K562 (cell line): ENCODE measurements around the gene GPC2. TPM values are rescaled to one million over a fixed set of nuclear protein-coding genes. Genes with fewer than 3 reads are reported as not detected.

Experiments
- CREB1 ChIP-seq, 2 experiments: sonication (generic) in 1 of 2; formaldehyde crosslinking in 1 of 2; IDR thresholded peaks; 2 replicates each; pipeline versions ENCODE4 v1.6.1 to v1.8.0; 2012 to 2022; ENCODE audit warnings: inconsistent platforms in 1 of 2, mild to moderate bottlenecking in 1 of 2, missing genetic modification reagents in 1 of 2, moderate library complexity in 1 of 2
- CTBP1 ChIP-seq: fragments of 450-650 bp; IDR thresholded peaks from 2 replicates; pipeline ENCODE4 v1.6.1; 2016; ENCODE audit warnings: borderline replicate concordance
- ESRRB ChIP-seq: fragments of 250-450 bp; sonication (Bioruptor Pico); IDR thresholded peaks from 2 replicates; pipeline ENCODE4 v1.5.0; 2020; ENCODE audit warnings: mild to moderate bottlenecking, moderate library complexity, borderline replicate concordance
- MIER1 ChIP-seq: fragments of 450-650 bp; IDR thresholded peaks from 2 replicates; pipeline ENCODE4 v1.6.1; 2016; ENCODE audit warnings: antibody characterized with exemption, mild to moderate bottlenecking, low read depth
- RBM17 ChIP-seq: fragments of 200-400 bp; formaldehyde crosslinking; IDR thresholded peaks from 2 replicates; pipeline ENCODE4 v1.6.1; 2017; ENCODE audit warnings: low read depth, mild to moderate bottlenecking, low read length, borderline replicate concordance
- RBM25 ChIP-seq: fragments of 200-400 bp; formaldehyde crosslinking; IDR thresholded peaks from 2 replicates; pipeline ENCODE4 v1.6.1; 2018; ENCODE audit warnings: low read length, low read depth, moderate library complexity; ENCODE audit not compliant: severe bottlenecking
- SMARCE1 ChIP-seq: fragments of 450-650 bp; IDR thresholded peaks from 2 replicates; pipeline ENCODE4 v1.7.1; 2016; ENCODE audit warnings: mild to moderate bottlenecking
- TFAM ChIP-seq: fragments of 250-450 bp; sonication (Bioruptor Pico); conservative IDR thresholded peaks from 2 replicates; pipeline ENCODE4 v1.5.0; 2021; ENCODE audit warnings: mild to moderate bottlenecking, moderate library complexity
- TGIF2 ChIP-seq: sonication (generic); formaldehyde crosslinking; IDR thresholded peaks from 2 replicates; pipeline ENCODE4 v1.8.1; 2022; ENCODE audit warnings: mild to moderate bottlenecking, missing genetic modification reagents, moderate library complexity
- THRAP3 ChIP-seq: fragments of 450-650 bp; IDR thresholded peaks from 2 replicates; pipeline ENCODE4 v1.6.1; 2016; ENCODE audit warnings: mild to moderate bottlenecking, inconsistent platforms, borderline replicate concordance
- ZKSCAN1 ChIP-seq: fragments of 150-350 bp; IDR thresholded peaks from 2 replicates; pipeline ENCODE4 v1.6.1; 2016; ENCODE audit warnings: low read depth, low read length
- ZNF146 ChIP-seq: IDR thresholded peaks from one replicate; pipeline ENCODE4 v1.6.1; 2018; ENCODE audit warnings: missing compliant biosample characterization; ENCODE audit not compliant: unreplicated experiment
- ZNF324 ChIP-seq: fragments of 250-450 bp; sonication (Bioruptor Pico); IDR thresholded peaks from 2 replicates; pipeline ENCODE4 v1.4.0; 2020; ENCODE audit warnings: mild to moderate bottlenecking
- ZNF507 ChIP-seq: conservative IDR thresholded peaks from 2 replicates; pipeline ENCODE4 v1.6.1; 2017; ENCODE audit warnings: missing genetic modification characterization, missing compliant biosample characterization
- ZNF785 ChIP-seq: fragments of 250-450 bp; sonication (Bioruptor Pico); IDR thresholded peaks from 2 replicates; pipeline ENCODE4 v1.4.0; 2020; ENCODE audit warnings: mild to moderate bottlenecking
- polyA plus RNA-seq, 8 experiments: library from polyadenylated mRNA; depleted of rRNA in 4 of 8; stranded (reverse) in 5 of 8; unstranded in 3 of 8; fragments of >200 nt; fragmentation: Nextera tagmentation in 2 of 8; fragmentation: Illumina TruSeq in 1 of 8; extraction: Ambion mirVana in 2 of 8; extraction: Trizol in 1 of 8; gene quantifications; 2 replicates each; pipeline versions ENCODE4 v1.2.1 to v1.2.3, GENCODE V29; 2011 to 2014; ENCODE audit warnings: inconsistent platforms in 1 of 8, missing spikeins in 1 of 8
- total RNA-seq, 7 experiments: library from RNA; depleted of rRNA in 6 of 7; stranded (reverse); fragments of >200 nt in 6 of 7; fragmentation: Illumina TruSeq in 2 of 7; extraction: Trizol in 2 of 7; gene quantifications; 2 replicates each; pipeline versions ENCODE4 v1.2.1 to v1.2.3, GENCODE V29; 2011 to 2021; ENCODE audit warnings: low replicate concordance in 1 of 7
- TF ChIP-seq, protein P1 (sequence below), 2 experiments: fragments of 450-650 bp in 1 of 2; sonication (generic) in 1 of 2; formaldehyde crosslinking in 1 of 2; IDR thresholded peaks in 1 of 2; conservative IDR thresholded peaks in 1 of 2; 2 replicates each; pipeline versions ENCODE4 v1.6.1 to v1.8.1; 2016 to 2023; ENCODE audit warnings: mild to moderate bottlenecking in 2 of 2, moderate library complexity in 2 of 2, inconsistent platforms in 1 of 2, missing genetic modification reagents in 1 of 2
- TF ChIP-seq, protein P2 (sequence below): fragments of 450-650 bp; IDR thresholded peaks from 2 replicates; pipeline ENCODE4 v1.6.1; 2016
- TF ChIP-seq, protein P3 (sequence below): fragments of 250-450 bp; sonication (Bioruptor Pico); IDR thresholded peaks from 2 replicates; pipeline ENCODE4 v1.5.1; 2021; ENCODE audit warnings: mild to moderate bottlenecking
- TF ChIP-seq, protein P4 (sequence below): fragments of 250-450 bp; sonication (Bioruptor Pico); IDR thresholded peaks from 2 replicates; pipeline ENCODE4 v1.5.0; 2022; ENCODE audit warnings: mild to moderate bottlenecking
- TF ChIP-seq, protein P5 (sequence below): fragments of 450-650 bp; IDR thresholded peaks from 2 replicates; pipeline ENCODE4 v1.6.1; 2016; ENCODE audit warnings: antibody characterized with exemption

The GPC2 gene
- total and polyA plus RNA-seq, 9 of the 15 experiments (the other 6 are each of a cell fraction or from before 2014, with no cell fraction given), result 0.06 to 7.7 (median 1.4) TPM; not detected in 1

GRCh38 chr7:100148559-100149328 is 28.4 kb downstream of the GPC2 start, which contains the start of gene LAMTOR4 (continued):
- TF ChIP-seq THRAP3 (no peak), SMARCE1 (peak; percentile 38; the same call in 1 of the 2 replicates), ZNF507 (tag) (no peak), ZKSCAN1 (0 out of 2 replicates have a peak, but pooled peaks have one; percentile 11), CTBP1 (peak; percentile 81), RBM17 (no peak), MIER1 (peak; percentile 58; the same call in 1 of the 2 replicates), TGIF2 (CRISPR knock-in tag) (no peak), ZNF324 (CRISPR knock-in tag) (no peak; the same call in none of the 2 replicates), CREB1 (IDR thresholded peaks at IDR 0.05) (peak; percentile 85), CREB1 (CRISPR knock-in tag; IDR thresholded peaks at IDR 0.05) (peak; percentile 91), ZNF146 (CRISPR knock-in tag) (no peak), RBM25 (peak; percentile 92), ZNF785 (CRISPR knock-in tag) (no peak), TFAM (no peak), ESRRB (CRISPR knock-in tag) (no peak)
- TF ChIP-seq, protein P1, sequence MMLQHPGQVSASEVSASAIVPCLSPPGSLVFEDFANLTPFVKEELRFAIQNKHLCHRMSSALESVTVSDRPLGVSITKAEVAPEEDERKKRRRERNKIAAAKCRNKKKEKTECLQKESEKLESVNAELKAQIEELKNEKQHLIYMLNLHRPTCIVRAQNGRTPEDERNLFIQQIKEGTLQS (IDR thresholded peaks at IDR 0.05), result no peak; the same call in 1 of the 2 replicates
- TF ChIP-seq, protein P1 (CRISPR knock-in tag; conservative IDR thresholded peaks at IDR 0.05), result no peak; the same call in 1 of the 2 replicates
- TF ChIP-seq, protein P2, sequence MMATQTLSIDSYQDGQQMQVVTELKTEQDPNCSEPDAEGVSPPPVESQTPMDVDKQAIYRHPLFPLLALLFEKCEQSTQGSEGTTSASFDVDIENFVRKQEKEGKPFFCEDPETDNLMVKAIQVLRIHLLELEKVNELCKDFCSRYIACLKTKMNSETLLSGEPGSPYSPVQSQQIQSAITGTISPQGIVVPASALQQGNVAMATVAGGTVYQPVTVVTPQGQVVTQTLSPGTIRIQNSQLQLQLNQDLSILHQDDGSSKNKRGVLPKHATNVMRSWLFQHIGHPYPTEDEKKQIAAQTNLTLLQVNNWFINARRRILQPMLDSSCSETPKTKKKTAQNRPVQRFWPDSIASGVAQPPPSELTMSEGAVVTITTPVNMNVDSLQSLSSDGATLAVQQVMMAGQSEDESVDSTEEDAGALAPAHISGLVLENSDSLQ, result peak; percentile 99
- TF ChIP-seq, protein P3, sequence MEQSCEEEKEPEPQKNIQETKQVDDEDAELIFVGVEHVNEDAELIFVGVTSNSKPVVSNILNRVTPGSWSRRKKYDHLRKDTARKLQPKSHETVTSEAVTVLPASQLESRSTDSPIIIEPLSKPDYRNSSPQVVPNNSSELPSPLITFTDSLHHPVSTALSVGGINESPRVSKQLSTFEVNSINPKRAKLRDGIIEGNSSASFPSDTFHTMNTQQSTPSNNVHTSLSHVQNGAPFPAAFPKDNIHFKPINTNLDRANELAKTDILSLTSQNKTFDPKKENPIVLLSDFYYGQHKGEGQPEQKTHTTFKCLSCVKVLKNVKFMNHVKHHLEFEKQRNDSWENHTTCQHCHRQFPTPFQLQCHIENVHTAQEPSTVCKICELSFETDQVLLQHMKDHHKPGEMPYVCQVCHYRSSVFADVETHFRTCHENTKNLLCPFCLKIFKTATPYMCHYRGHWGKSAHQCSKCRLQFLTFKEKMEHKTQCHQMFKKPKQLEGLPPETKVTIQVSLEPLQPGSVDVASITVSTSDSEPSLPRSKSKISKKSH (CRISPR knock-in tag), result no peak
- TF ChIP-seq, protein P4, sequence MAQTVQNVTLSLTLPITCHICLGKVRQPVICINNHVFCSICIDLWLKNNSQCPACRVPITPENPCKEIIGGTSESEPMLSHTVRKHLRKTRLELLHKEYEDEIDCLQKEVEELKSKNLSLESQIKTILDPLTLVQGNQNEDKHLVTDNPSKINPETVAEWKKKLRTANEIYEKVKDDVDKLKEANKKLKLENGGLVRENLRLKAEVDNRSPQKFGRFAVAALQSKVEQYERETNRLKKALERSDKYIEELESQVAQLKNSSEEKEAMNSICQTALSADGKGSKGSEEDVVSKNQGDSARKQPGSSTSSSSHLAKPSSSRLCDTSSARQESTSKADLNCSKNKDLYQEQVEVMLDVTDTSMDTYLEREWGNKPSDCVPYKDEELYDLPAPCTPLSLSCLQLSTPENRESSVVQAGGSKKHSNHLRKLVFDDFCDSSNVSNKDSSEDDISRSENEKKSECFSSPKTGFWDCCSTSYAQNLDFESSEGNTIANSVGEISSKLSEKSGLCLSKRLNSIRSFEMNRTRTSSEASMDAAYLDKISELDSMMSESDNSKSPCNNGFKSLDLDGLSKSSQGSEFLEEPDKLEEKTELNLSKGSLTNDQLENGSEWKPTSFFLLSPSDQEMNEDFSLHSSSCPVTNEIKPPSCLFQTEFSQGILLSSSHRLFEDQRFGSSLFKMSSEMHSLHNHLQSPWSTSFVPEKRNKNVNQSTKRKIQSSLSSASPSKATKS, result no peak
- TF ChIP-seq, protein P5, sequence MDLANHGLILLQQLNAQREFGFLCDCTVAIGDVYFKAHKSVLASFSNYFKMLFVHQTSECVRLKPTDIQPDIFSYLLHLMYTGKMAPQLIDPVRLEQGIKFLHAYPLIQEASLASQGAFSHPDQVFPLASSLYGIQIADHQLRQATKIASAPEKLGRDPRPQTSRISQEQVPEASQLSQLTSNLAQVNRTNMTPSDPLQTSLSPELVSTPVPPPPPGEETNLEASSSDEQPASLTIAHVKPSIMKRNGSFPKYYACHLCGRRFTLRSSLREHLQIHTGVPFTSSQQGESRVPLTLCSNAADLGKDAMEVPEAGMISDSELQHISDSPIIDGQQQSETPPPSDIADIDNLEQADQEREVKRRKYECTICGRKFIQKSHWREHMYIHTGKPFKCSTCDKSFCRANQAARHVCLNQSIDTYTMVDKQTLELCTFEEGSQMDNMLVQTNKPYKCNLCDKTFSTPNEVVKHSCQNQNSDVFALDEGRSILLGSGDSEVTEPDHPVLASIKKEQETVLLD, result peak; percentile 89
